Parathyroid adenoma (tissue), 2 donors: ENCODE measurements around the gene EXOG.

Source experiments
- H2AFZ ChIP-seq: fragments of 300-600 bp; sonication (generic); one replicate; pipeline ENCODE4 v1.7.0; 2017; ENCODE audit warnings: antibody characterized with exemption, mild to moderate bottlenecking
- H3K27ac ChIP-seq: fragments of 300-600 bp; sonication (generic); one replicate; pipeline ENCODE4 v1.7.0; 2017
- H3K27me3 ChIP-seq: fragments of 300-600 bp; sonication (generic); one replicate; pipeline ENCODE4 v1.7.0; 2017; ENCODE audit warnings: low read length; ENCODE audit not compliant: control insufficient read depth, insufficient read depth
- H3K36me3 ChIP-seq: fragments of 300-600 bp; sonication (generic); one replicate; pipeline ENCODE4 v1.7.0; 2017; ENCODE audit warnings: low read length; ENCODE audit not compliant: control insufficient read depth, insufficient read depth
- H3K4me1 ChIP-seq: fragments of 300-600 bp; sonication (generic); one replicate; pipeline ENCODE4 v1.7.0; 2017; ENCODE audit warnings: control low read depth
- H3K4me2 ChIP-seq: fragments of 300-600 bp; sonication (generic); one replicate; pipeline ENCODE4 v1.7.0; 2017; ENCODE audit warnings: low read length
- H3K4me3 ChIP-seq: fragments of 300-600 bp; sonication (generic); one replicate; pipeline ENCODE4 v1.7.0; 2017; ENCODE audit warnings: low read depth, low read length
- H3K79me2 ChIP-seq: fragments of 300-600 bp; sonication (generic); one replicate; pipeline ENCODE4 v1.7.0; 2017; ENCODE audit warnings: control low read depth
- H3K9ac ChIP-seq: fragments of 300-600 bp; sonication (generic); one replicate; pipeline ENCODE4 v1.7.0; 2017; ENCODE audit warnings: mild to moderate bottlenecking
- H3K9me3 ChIP-seq: fragments of 300-600 bp; sonication (generic); one replicate; pipeline ENCODE4 v1.7.0; 2017; ENCODE audit warnings: low read length; ENCODE audit not compliant: control insufficient read depth
- CTCF ChIP-seq: fragments of 300-600 bp; sonication (generic); IDR thresholded peaks from one replicate; pipeline ENCODE4 v1.7.0; 2017; ENCODE audit warnings: antibody characterized with exemption, mild to moderate bottlenecking
- donor health status: primary hyperparathyroidism.

The EXOG gene

GRCh38 chr3:38562467-38562925, 66.4 kb downstream of the EXOG start:
- Histone ChIP-seq H2AFZ (no peak overlapping the region), H3K9ac (no peak overlapping the region), H3K9me3 (no peaks in the 10 kb centered on the region), H3K36me3 (no peaks in the 10 kb centered on the region), H3K4me1 (no peaks in the 10 kb centered on the region), H3K27me3 (no peaks in the 10 kb centered on the region), H3K4me3 (no peak overlapping the region), H3K79me2 (no peaks in the 10 kb centered on the region), H3K27ac (no peak overlapping the region), H3K4me2 (no peak overlapping the region)
- TF ChIP-seq CTCF: no peak

- no peak for TF ChIP-seq CTCF
- Histone ChIP-seq H3K4me3 (no peak overlapping the region), H3K27me3 (no peaks in the 10 kb centered on the region), H3K79me2 (no peaks in the 10 kb centered on the region), H3K9ac (no peak overlapping the region), H2AFZ (no peak overlapping the region), H3K9me3 (no peaks in the 10 kb centered on the region), H3K4me1 (no peaks in the 10 kb centered on the region), H3K4me2 (no peak overlapping the region), H3K36me3 (no peaks in the 10 kb centered on the region), H3K27ac (no peak overlapping the region)
Observed at GRCh38 chr3:38563070-38563885, 67.1 kb downstream of the EXOG start.

GRCh38 chr3:38563886-38564270, 67.7 kb downstream of the EXOG start:
- H3K79me2 ChIP-seq: no peaks in the 10 kb centered on the region
- no peak overlapping the region for H2AFZ ChIP-seq
- H3K27me3 ChIP-seq: no peaks in the 10 kb centered on the region
- no peak overlapping the region for H3K27ac ChIP-seq
- H3K4me2 ChIP-seq: no peak overlapping the region
- no peaks in the 10 kb centered on the region for H3K36me3 ChIP-seq
- no peaks in the 10 kb centered on the region for H3K4me1 ChIP-seq
- H3K4me3 ChIP-seq: no peak overlapping the region
- no peaks in the 10 kb centered on the region for H3K9me3 ChIP-seq
- TF ChIP-seq CTCF: no peak
- H3K9ac ChIP-seq: no peak overlapping the region

- Histone ChIP-seq H3K9ac (no peak overlapping the region), H3K36me3 (no peaks in the 10 kb centered on the region), H2AFZ (no peak overlapping the region), H3K9me3 (no peaks in the 10 kb centered on the region), H3K79me2 (no peaks in the 10 kb centered on the region), H3K27me3 (no peaks in the 10 kb centered on the region), H3K4me2 (no peak overlapping the region), H3K27ac (no peak overlapping the region), H3K4me3 (no peak overlapping the region), H3K4me1 (no peaks in the 10 kb centered on the region)
- TF ChIP-seq CTCF: no peak
Observed at GRCh38 chr3:38564631-38565338, 68.6 kb downstream of the EXOG start.
